Tibial artery (tissue), 4 donors: ENCODE data around the gene BTBD16.

Experiments
- DNase-seq, 2 donors: peaks; one replicate each; pipeline ENCODE4 v3.0.0-alpha.2; 2019
- H3K27ac ChIP-seq, 2 donors: fragments of 200-600 bp; sonication (generic) in 1 of 2; 1 replicate in 1 of 2; 2 replicates in 1 of 2; pipeline ENCODE4 v1.5.1; 2018 to 2019; ENCODE audit warnings: mild to moderate bottlenecking in 1 of 2
- H3K27me3 ChIP-seq, 2 donors: fragments of 200-600 bp; sonication (generic) in 1 of 2; one replicate each; pipeline versions ENCODE4 v1.5.1 to v1.6.0; 2016 to 2019
- H3K36me3 ChIP-seq, 3 donors: fragments of 200-600 bp; sonication (generic) in 2 of 3; one replicate each; pipeline ENCODE4 v1.5.1; 2016 to 2019; ENCODE audit warnings: mild to moderate bottlenecking in 2 of 3
- H3K4me1 ChIP-seq, 4 donors: fragments of 200-600 bp; sonication (generic) in 2 of 4; 1 replicate in 3 of 4; 2 replicates in 1 of 4; pipeline ENCODE4 v1.5.1; 2016 to 2019
- H3K4me3 ChIP-seq, 2 donors: fragments of 200-600 bp; sonication (generic) in 1 of 2; 1 replicate in 1 of 2; 2 replicates in 1 of 2; pipeline ENCODE4 v1.5.1; 2018 to 2019; ENCODE audit warnings: mild to moderate bottlenecking in 2 of 2
- H3K9me3 ChIP-seq, 3 donors: fragments of 200-600 bp; sonication (generic) in 1 of 3; one replicate each; pipeline ENCODE4 v1.5.1; 2016 to 2019
- intact Hi-C: fragments of 100-400 bp; cut with DNase I; formaldehyde crosslinking; loops from one replicate; pipeline ENCODE4 v1.15.0; 2023; ENCODE audit warnings: low total_unique reads
- TF ChIP-seq, protein P1 (sequence below), 2 experiments: fragments of 200-600 bp in 1 of 2; fragments of 450-650 bp in 1 of 2; IDR thresholded peaks; one replicate each; pipeline ENCODE4 v1.5.1; 2017 to 2019; ENCODE audit warnings: antibody characterized with exemption in 2 of 2, mild to moderate bottlenecking in 1 of 2, moderate library complexity in 1 of 2

Gene BTBD16

GRCh38 chr10:122357685-122358084 lies 86.6 kb downstream of the BTBD16 start:
- no peaks in the 10 kb centered on the region for H3K4me1 ChIP-seq
- DNase-seq: no peak
- H3K4me3 ChIP-seq: no peak overlapping the region
- TF ChIP-seq, protein P1, sequence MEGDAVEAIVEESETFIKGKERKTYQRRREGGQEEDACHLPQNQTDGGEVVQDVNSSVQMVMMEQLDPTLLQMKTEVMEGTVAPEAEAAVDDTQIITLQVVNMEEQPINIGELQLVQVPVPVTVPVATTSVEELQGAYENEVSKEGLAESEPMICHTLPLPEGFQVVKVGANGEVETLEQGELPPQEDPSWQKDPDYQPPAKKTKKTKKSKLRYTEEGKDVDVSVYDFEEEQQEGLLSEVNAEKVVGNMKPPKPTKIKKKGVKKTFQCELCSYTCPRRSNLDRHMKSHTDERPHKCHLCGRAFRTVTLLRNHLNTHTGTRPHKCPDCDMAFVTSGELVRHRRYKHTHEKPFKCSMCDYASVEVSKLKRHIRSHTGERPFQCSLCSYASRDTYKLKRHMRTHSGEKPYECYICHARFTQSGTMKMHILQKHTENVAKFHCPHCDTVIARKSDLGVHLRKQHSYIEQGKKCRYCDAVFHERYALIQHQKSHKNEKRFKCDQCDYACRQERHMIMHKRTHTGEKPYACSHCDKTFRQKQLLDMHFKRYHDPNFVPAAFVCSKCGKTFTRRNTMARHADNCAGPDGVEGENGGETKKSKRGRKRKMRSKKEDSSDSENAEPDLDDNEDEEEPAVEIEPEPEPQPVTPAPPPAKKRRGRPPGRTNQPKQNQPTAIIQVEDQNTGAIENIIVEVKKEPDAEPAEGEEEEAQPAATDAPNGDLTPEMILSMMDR (IDR thresholded peaks at IDR 0.05): no peak
- intact Hi-C loops: no loop called here
- H3K27me3 ChIP-seq: no peaks in the 10 kb centered on the region
- no peak overlapping the region for H3K27ac ChIP-seq
- H3K9me3 ChIP-seq: peaks cover 0 to 8% (median 4%) of the 10 kb centered on the region in 3 donors
- H3K36me3 ChIP-seq: no peaks in the 10 kb centered on the region

DNA sequence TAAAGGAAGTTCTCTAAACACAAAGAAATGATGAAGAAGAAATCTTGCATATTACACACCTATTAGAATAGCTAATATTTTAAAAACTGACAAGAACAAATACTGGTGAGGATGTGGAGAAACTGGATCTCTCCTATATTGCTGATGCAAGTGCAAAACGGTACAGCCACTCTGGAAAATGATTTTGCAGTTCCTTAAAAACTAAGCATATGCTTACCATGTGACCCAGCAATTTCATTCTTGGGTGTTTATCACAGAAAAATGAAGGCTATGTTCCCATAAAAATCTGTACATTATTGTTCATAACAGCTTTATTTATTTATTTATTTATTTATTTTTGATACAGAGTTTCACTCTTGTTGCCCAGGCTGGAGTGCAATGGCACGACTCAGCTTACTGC lies 88.5 kb downstream of the BTBD16 start:
- peaks cover 0 to 8% (median 4%) of the 10 kb centered on the region in 3 donors for H3K9me3 ChIP-seq
- TF ChIP-seq, protein P1 (IDR thresholded peaks at IDR 0.05): no peak
- peaks cover 0 to 14% (median 9%) of the 10 kb centered on the region in 4 donors for H3K4me1 ChIP-seq
- H3K27me3 ChIP-seq: no peaks in the 10 kb centered on the region
- H3K36me3 ChIP-seq: no peaks in the 10 kb centered on the region
- no peak overlapping the region for H3K4me3 ChIP-seq
- no peak for DNase-seq
- H3K27ac ChIP-seq: no peak overlapping the region
- intact Hi-C loops: no loop called here

DNA sequence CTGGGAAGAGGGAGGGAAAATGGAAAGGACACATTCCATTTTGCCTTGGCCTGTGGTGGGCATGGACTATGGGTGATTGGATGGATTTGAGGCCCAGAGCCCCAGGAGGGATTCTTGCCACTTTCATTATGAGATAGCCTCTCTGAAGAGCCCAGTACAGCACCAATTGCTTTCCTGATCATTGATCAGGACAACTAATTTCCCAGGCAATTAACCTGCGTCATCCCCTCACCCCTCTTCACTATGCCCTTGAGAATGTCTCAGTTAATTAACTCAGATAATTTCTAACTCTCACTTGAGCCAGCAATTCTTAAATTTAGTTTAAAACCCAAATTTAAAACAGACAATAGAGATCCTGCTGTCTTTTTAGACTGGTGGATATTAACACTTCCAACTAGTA lies 90.0 kb downstream of the BTBD16 start:
- H3K27me3 ChIP-seq: no peaks in the 10 kb centered on the region
- no peak overlapping the region for H3K27ac ChIP-seq
- H3K9me3 ChIP-seq: peaks cover 0 to 8% (median 4%) of the 10 kb centered on the region in 3 donors
- DNase-seq: no peak
- no peak overlapping the region for H3K4me3 ChIP-seq
- H3K36me3 ChIP-seq: no peaks in the 10 kb centered on the region
- TF ChIP-seq, protein P1 (IDR thresholded peaks at IDR 0.05): no peak
- peaks cover 0 to 14% (median 9%) of the 10 kb centered on the region in 4 donors for H3K4me1 ChIP-seq
- intact Hi-C loops: no loop called here

GRCh38 chr10:122362031-122362592 lies 91.0 kb downstream of the BTBD16 start:
- intact Hi-C loops: no loop called here

GRCh38 chr10:122362621-122363020 lies 91.5 kb downstream of the BTBD16 start:
- peaks cover 0 to 8% (median 4%) of the 10 kb centered on the region in 3 donors for H3K9me3 ChIP-seq
- no peaks in the 10 kb centered on the region for H3K36me3 ChIP-seq
- intact Hi-C loops: no loop called here
- no peak overlapping the region for H3K4me3 ChIP-seq
- H3K27me3 ChIP-seq: no peaks in the 10 kb centered on the region
- TF ChIP-seq, protein P1 (IDR thresholded peaks at IDR 0.05): no peak
- peaks cover 0 to 14% (median 9%) of the 10 kb centered on the region in 4 donors for H3K4me1 ChIP-seq
- DNase-seq: no peak
- no peak overlapping the region for H3K27ac ChIP-seq

More at GRCh38 chr10:122362031-122362592, 91.0 kb downstream of the BTBD16 start:
- H3K4me1 ChIP-seq: peaks cover 0 to 14% (median 9%) of the 10 kb centered on the region in 4 donors
- no peak overlapping the region for H3K27ac ChIP-seq
- peaks cover 0 to 8% (median 4%) of the 10 kb centered on the region in 3 donors for H3K9me3 ChIP-seq
- no peaks in the 10 kb centered on the region for H3K36me3 ChIP-seq
- DNase-seq: no peak
- H3K27me3 ChIP-seq: no peaks in the 10 kb centered on the region
- no peak overlapping the region for H3K4me3 ChIP-seq
- TF ChIP-seq, protein P1 (IDR thresholded peaks at IDR 0.05): no peak
